Hepatocyte (in vitro differentiated cells): Measurements from ENCODE around the gene NID1. TPM values are rescaled to one million over a fixed set of nuclear protein-coding genes. Genes with fewer than 3 reads are reported as not detected.

Source experiments
- DNase-seq: peaks from one replicate; pipeline ENCODE4 v3.0.0-alpha.2; 2016; ENCODE audit warnings: low spot score
- H2AFZ ChIP-seq: fragments of 200-600 bp; sonication (generic); 2 replicates; pipeline ENCODE4 v1.6.0; 2016; ENCODE audit warnings: antibody characterized with exemption, mild to moderate bottlenecking
- H3K27ac ChIP-seq: fragments of 200-600 bp; sonication (generic); 2 replicates; pipeline ENCODE4 v1.5.1; 2016; ENCODE audit warnings: mild to moderate bottlenecking
- H3K27me3 ChIP-seq: fragments of 200-600 bp; sonication (generic); 2 replicates; pipeline ENCODE4 v1.6.1; 2016
- H3K36me3 ChIP-seq: fragments of 200-600 bp; sonication (generic); replicated peaks from 2 replicates; pipeline ENCODE4 v1.5.1; 2016; ENCODE audit warnings: low read depth; ENCODE audit not compliant: insufficient read depth
- H3K4me1 ChIP-seq: fragments of 200-600 bp; sonication (generic); 2 replicates; pipeline ENCODE4 v1.5.1; 2016; ENCODE audit warnings: mild to moderate bottlenecking, moderate library complexity; ENCODE audit not compliant: insufficient read depth
- H3K4me2 ChIP-seq: fragments of 200-600 bp; sonication (generic); 2 replicates; pipeline ENCODE4 v1.6.0; 2016
- H3K4me3 ChIP-seq: fragments of 200-600 bp; sonication (generic); 2 replicates; pipeline ENCODE4 v1.5.1; 2016; ENCODE audit warnings: mild to moderate bottlenecking
- H3K79me2 ChIP-seq: fragments of 200-600 bp; sonication (generic); 2 replicates; pipeline ENCODE4 v1.6.0; 2017; ENCODE audit warnings: mild to moderate bottlenecking
- H3K9me2 ChIP-seq: fragments of 200-600 bp; sonication (generic); replicated peaks from 2 replicates; pipeline ENCODE4 v1.6.0; 2017; ENCODE audit warnings: mild to moderate bottlenecking; ENCODE audit not compliant: insufficient read depth
- H3K9me3 ChIP-seq: fragments of 200-600 bp; sonication (generic); 2 replicates; pipeline ENCODE4 v1.5.1; 2016; ENCODE audit warnings: low read depth, mild to moderate bottlenecking
- H4K20me1 ChIP-seq: fragments of 200-600 bp; sonication (generic); 2 replicates; pipeline ENCODE4 v1.6.0; 2016; ENCODE audit warnings: mild to moderate bottlenecking; ENCODE audit not compliant: insufficient read depth, poor library complexity, severe bottlenecking
- CTCF ChIP-seq: fragments of 200-600 bp; sonication (generic); IDR thresholded peaks from 2 replicates; pipeline ENCODE4 v1.5.1; 2016; ENCODE audit warnings: antibody characterized with exemption, mild to moderate bottlenecking; ENCODE audit not compliant: poor library complexity
- EZH2 ChIP-seq: fragments of 200-600 bp; sonication (generic); IDR thresholded peaks from 2 replicates; pipeline ENCODE4 v1.6.1; 2016; ENCODE audit warnings: antibody characterized with exemption, mild to moderate bottlenecking, borderline replicate concordance
- EZH2phosphoT487 ChIP-seq: fragments of 200-600 bp; sonication (generic); IDR thresholded peaks from one replicate; pipeline ENCODE4 v1.6.1; 2018; ENCODE audit warnings: antibody characterized with exemption, mild to moderate bottlenecking, low read depth, moderate library complexity; ENCODE audit not compliant: unreplicated experiment, severe bottlenecking
- WGBS: methylation state at CpG from one replicate; pipeline ENCODE4 v1.1.6; 2016; ENCODE audit warnings: low lambda C conversion rate; ENCODE audit errors: missing lambda C conversion rate; 5-methylcytosine and 5-hydroxymethylcytosine counted together
- polyA plus RNA-seq: library from polyadenylated mRNA; unstranded; fragments of >200 nt; fragmentation: Nextera tagmentation; extraction: Ambion mirVana; gene quantifications from 2 replicates; pipeline ENCODE4 v1.2.1, GENCODE V29; 2016
- total RNA-seq: library from RNA; depleted of rRNA; stranded (reverse); fragments of >200 nt; gene quantifications from 2 replicates; pipeline ENCODE4 v1.2.3, GENCODE V29; 2014

Gene NID1
- total and polyA plus RNA-seq, 2 experiments from 2014 or later, result 53.8 to 72.8 TPM

GRCh38 chr1:235996048-235996785 lies 68.7 kb downstream of the NID1 start:
- DNase-seq, result no peak
- Histone ChIP-seq H3K4me2 (no peak overlapping the region), H3K36me3 (no peaks in the 10 kb centered on the region), H3K27me3 (no peaks in the 10 kb centered on the region), H3K9me3 (no peaks in the 10 kb centered on the region), H3K27ac (no peak overlapping the region), H3K4me1 (no peaks in the 10 kb centered on the region), H2AFZ (no peak overlapping the region), H3K79me2 (no peaks in the 10 kb centered on the region), H4K20me1 (no peaks in the 10 kb centered on the region), H3K9me2 (no peaks in the 10 kb centered on the region), H3K4me3 (no peak overlapping the region)
- TF ChIP-seq CTCF (no peak), EZH2phosphoT487 (no peak), EZH2 (no peak)
- WGBS, result 93% methylated on average over 4 of the region's 4 CpGs

- no peaks in the 10 kb centered on the region for H3K79me2 ChIP-seq
- DNase-seq, result no peak
- H3K4me2 ChIP-seq, result no peak overlapping the region
- no peaks in the 10 kb centered on the region for H3K36me3 ChIP-seq
- H3K9me3 ChIP-seq, result no peaks in the 10 kb centered on the region
- TF ChIP-seq EZH2phosphoT487, result no peak
- TF ChIP-seq EZH2, result no peak
- no peak for TF ChIP-seq CTCF
- H3K27ac ChIP-seq, result no peak overlapping the region
- no peak overlapping the region for H3K4me3 ChIP-seq
- no peaks in the 10 kb centered on the region for H4K20me1 ChIP-seq
- no peaks in the 10 kb centered on the region for H3K9me2 ChIP-seq
- 84% methylated on average over 3 of the region's 3 CpGs for WGBS
- H2AFZ ChIP-seq, result no peak overlapping the region
- H3K27me3 ChIP-seq, result no peaks in the 10 kb centered on the region
- no peaks in the 10 kb centered on the region for H3K4me1 ChIP-seq
Observed at GRCh38 chr1:235995511-235995910, 69.4 kb downstream of the NID1 start.

GRCh38 chr1:235993652-235994051 lies 71.2 kb downstream of the NID1 start:
- no peak for TF ChIP-seq CTCF
- no peak for TF ChIP-seq EZH2phosphoT487
- no peak for TF ChIP-seq EZH2
- WGBS, result 97% methylated on average over 31 of the region's 31 CpGs
- Histone ChIP-seq H3K4me1 (no peaks in the 10 kb centered on the region), H4K20me1 (no peaks in the 10 kb centered on the region), H3K36me3 (no peaks in the 10 kb centered on the region), H2AFZ (no peak overlapping the region), H3K27ac (no peak overlapping the region), H3K9me3 (no peaks in the 10 kb centered on the region), H3K79me2 (no peaks in the 10 kb centered on the region), H3K4me2 (no peak overlapping the region), H3K27me3 (no peaks in the 10 kb centered on the region), H3K4me3 (no peak overlapping the region), H3K9me2 (no peaks in the 10 kb centered on the region)
- DNase-seq, result no peak
